ENCODE results near the gene PLPP4.

Gene PLPP4

GRCh38 chr10:120457431-120458172, 575 bp downstream of the PLPP4 start:
- no peak for DNase-seq

DNA sequence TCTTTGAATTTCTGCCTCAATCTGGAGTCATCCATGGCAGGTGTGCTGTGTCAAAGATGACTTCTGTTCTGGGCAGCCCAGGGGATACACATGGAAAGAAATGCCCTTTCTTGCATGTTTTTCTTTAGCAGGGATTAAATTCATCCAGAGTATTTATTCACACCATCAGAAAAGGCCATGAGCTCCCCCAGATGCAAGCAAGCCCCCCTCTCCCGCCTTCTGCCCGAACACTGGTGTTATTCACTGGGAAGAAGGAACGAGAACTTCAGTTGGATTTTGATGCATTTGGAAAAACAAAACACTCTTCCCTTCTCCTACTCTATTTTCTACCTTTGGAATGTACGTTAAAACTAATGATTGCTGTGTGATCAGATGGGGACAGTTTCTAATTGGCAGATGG, 1.4 kb downstream of the PLPP4 start:
- DNase-seq, result no peak

- no peak for DNase-seq
Observed at GRCh38 chr10:120459185-120459584, 2.2 kb downstream of the PLPP4 start.

DNA sequence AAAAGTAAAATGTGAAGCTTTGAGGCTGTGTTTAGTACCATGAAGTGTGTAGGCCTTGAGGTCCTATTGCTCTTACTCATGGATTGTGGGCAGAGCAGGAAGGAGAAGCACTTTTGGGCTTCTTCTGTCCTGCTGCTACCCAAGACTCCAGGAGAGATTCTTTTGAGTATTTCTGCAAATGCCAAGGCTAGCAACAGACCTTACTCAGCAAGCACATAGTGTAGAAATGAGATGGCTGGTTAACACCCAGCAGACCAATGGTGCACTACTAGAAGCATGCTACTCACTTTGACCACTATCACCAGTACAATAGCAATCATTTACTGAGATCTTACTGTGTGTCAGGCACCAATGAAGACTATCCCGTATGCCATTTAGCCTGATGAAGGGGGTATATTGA, 3.2 kb downstream of the PLPP4 start:
- DNase-seq, result no peak

- no peak for DNase-seq
Observed at GRCh38 chr10:120460776-120461175, 3.7 kb downstream of the PLPP4 start.

- DNase-seq, result no peak
Observed at GRCh38 chr10:120462018-120462682, 5.1 kb downstream of the PLPP4 start.

DNA sequence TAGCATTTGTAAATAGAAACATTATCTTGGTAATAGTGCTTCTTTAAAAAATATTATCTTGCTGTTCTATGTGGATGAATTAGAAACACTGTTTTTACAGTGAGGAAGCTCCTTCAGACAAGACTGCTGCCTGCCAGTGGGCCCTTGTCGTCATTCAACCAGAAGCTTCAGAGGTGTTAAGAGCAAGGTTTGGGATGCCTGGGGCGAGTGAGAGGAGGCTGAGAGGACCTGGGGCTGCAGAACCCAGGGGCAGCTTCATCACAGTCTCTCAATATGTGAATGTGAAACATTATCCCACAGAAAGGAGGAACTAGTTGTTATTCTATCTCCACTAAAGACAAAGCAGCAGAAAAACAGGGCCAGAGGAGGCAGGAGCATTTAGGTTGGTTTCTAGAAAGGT, 8.1 kb downstream of the PLPP4 start:
- no peak for DNase-seq

DNA sequence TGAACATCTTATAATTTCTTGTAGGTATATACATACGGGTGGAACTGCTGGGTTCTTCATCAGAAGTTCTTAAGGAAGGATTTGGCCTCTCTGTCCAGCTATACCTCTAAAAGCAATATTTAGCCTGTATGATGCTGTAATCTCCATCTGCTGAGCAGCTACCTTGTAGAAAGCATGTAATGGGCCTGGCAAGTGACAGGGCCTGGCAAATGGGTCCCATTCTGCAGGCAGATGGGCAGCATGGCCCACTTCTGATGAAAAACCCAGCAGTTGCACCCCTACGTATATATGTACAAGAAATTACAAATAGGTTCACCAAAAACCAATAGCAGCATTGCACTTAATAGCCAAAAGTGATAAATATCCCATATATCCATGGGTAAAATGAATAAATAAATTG, 9.0 kb downstream of the PLPP4 start:
- DNase-seq, result no peak

- no peak for DNase-seq
Observed at GRCh38 chr10:120473593-120473992, 16.6 kb downstream of the PLPP4 start.

- DNase-seq, result no peak
Observed at GRCh38 chr10:120474956-120475355, 17.9 kb downstream of the PLPP4 start.

- DNase-seq, result no peak
Observed at GRCh38 chr10:120475844-120476791, 19.1 kb downstream of the PLPP4 start.

DNA sequence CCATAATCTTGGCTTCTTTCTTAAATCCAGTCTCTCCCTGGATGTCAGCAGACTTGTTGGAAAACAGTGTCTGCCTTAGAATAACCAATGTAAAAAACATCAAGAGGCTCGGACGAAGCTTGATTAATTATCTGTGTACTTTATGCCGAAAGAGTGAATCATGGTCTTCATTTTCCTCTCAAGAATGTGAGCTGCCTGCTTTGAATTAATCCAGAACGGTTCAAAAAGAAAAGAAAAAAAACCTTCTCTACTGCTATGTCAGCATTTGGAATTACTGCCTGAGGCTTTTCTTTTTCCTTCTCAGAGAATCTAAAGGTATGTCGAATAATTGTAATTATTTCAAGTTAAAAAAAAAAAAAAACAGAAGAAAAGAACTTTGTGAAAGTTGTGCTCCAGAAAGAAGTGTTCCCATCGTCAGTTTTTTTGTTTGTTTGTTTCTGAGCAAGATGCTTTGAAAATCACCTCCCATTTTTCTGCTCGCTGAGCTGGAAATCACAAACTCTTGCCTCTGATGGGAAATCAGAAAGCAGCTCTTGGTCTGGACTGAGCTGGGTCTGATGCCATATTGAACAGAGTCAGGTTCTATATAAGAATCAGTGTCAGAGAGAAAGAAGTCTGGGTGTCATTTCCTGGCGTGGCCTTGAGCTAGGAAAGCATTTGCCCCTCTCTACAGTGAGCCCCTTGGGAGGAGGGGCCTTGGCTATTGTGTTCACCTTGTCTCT, 20.2 kb downstream of the PLPP4 start:
- no peak for DNase-seq

- no peak for DNase-seq
Observed at GRCh38 chr10:120477743-120478141, 20.7 kb downstream of the PLPP4 start.

GRCh38 chr10:120478386-120478785, 21.4 kb downstream of the PLPP4 start:
- no peak for DNase-seq

- DNase-seq, result no peak
Observed at GRCh38 chr10:120479506-120479905, 22.5 kb downstream of the PLPP4 start.

DNA sequence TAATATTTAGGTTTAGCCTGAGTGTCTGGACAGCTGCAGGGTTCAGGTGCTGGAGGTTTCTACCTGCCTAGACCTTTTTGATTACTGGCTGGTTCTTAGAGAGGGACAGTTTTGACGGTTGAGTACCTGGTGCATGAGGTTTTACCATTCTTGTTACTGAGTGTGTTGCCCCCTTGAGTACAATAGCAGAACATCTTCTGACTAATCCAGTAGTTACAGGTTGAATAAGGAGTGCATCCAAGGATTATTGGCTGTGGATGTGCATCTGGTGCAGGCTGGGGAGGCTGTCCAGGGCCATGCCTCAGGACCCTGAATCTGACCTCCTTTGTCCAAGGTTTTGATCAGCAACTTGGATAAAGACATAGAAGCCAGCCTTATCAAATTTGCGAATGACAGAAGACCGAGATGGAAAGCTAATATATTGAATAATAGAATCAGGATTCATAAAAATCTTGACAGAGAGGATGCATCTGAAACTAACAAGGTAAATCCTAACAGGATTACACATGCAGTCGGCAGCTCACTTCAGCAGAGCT, 23.1 kb downstream of the PLPP4 start:
- no peak for DNase-seq

- no peak for DNase-seq
Observed at GRCh38 chr10:120480848-120481247, 23.8 kb downstream of the PLPP4 start.

DNA sequence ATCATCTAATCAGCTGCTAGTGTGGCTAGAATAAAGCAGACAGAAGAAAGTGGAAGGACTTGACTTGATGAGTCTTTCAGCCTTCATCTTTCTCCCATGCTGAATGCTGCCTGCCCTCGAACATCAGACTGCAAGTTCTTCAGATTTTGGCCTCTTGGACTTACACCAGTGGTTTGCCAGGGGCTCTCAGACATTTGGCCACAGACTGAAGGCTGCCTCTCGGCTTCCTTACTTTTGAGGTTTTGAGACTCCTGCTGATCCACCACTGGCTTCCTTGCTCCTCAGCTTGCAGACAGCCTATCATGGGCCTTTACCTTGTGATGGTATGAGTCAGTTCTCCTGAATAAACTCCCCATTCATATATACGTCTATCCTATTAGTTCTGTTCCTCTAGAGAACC, 26.0 kb downstream of the PLPP4 start:
- DNase-seq, result no peak

DNA sequence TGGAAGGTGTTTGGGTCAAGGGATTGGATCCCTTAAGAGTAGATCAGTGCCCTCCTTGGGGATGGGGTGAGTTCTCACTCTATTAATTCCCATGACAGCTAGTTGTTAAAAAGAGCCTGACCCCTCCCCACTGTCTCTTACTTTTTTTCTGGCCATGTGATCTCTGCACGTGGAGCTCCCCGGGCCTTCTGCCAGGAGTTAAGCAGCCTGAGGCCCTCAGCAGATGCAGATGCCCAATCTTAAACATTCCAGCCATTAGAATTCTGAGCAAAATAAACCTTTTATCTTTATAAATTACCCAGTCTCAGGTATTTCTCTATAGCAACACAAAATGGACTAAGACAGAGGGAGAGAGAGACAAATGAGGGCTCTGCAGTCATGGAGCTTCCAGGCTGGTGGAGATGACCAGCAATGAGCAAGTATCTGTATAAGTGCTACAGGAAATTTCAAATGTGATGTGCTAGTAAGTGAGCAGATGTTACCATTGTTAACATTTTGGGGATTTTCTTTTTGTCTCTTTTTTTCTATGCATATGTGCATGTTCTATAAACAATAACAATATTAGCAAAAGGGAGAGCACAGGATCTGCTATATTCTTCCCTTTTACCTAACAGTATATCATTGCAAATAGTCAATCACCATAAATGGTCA, 26.7 kb downstream of the PLPP4 start:
- DNase-seq, result no peak

GRCh38 chr10:120485946-120486345, 28.9 kb downstream of the PLPP4 start:
- DNase-seq, result no peak

- no peak for DNase-seq
Observed at GRCh38 chr10:120486671-120487205, 29.7 kb downstream of the PLPP4 start.

GRCh38 chr10:120490288-120490687, 33.3 kb downstream of the PLPP4 start:
- no peak for DNase-seq
